H1 (cell line): ENCODE data around the gene TP63. TPM values are rescaled to one million over a fixed set of nuclear protein-coding genes. Genes with fewer than 3 reads are reported as not detected.
A peak's percentile ranks its signal among the peaks of the same experiment; 100 is the strongest.

Experiments
- CTCF ChIA-PET: fragments of 300-600 bp; sonication (Branson Sonifier 250); formaldehyde crosslinking; loops from one replicate; lab custom pipeline; 2021; ENCODE audit not compliant: partially characterized antibody; lab: Charles Lee
- POLR2A ChIA-PET: fragments of 300-600 bp; sonication (Branson Sonifier 250); formaldehyde crosslinking; loops from one replicate; lab custom pipeline; 2021; ENCODE audit warnings: inconsistent platforms; ENCODE audit not compliant: partially characterized antibody; lab: Charles Lee
- DNase-seq, 2 experiments: peaks; one replicate each; pipeline versions ENCODE4 v3.0.0 to v3.0.0-alpha.2; 2010 to 2022; ENCODE audit warnings: low spot score in 2 of 2, low read depth in 1 of 2, mixed read lengths in 1 of 2
- FAIRE-seq: peaks from 2 replicates; lab custom pipeline; 2011; peaks lifted over from hg19 to GRCh38; lab: Jason Lieb, UNC
- H2AFZ ChIP-seq: 2 replicates; pipeline ENCODE4 v1.8.1; 2012; ENCODE audit warnings: low read length, inconsistent platforms
- H2AK5ac ChIP-seq: 2 replicates; pipeline ENCODE4 v1.6.1; 2013; ENCODE audit warnings: low read depth, low read length
- H2BK120ac ChIP-seq: replicated peaks from 2 replicates; pipeline ENCODE3; 2013; ENCODE audit warnings: low read depth, low read length, inconsistent platforms
- H2BK12ac ChIP-seq: 2 replicates; pipeline ENCODE4 v1.6.1; 2013; ENCODE audit warnings: low read depth, low read length
- H2BK15ac ChIP-seq: 2 replicates; pipeline ENCODE4 v1.6.1; 2013; ENCODE audit warnings: low read length
- H2BK20ac ChIP-seq: 2 replicates; pipeline ENCODE4 v1.6.1; 2013; ENCODE audit warnings: low read length
- H2BK5ac ChIP-seq: 2 replicates; pipeline ENCODE4 v1.6.1; 2013; ENCODE audit warnings: low read depth, low read length
- H3K14ac ChIP-seq: 2 replicates; pipeline ENCODE4 v1.6.1; 2013; ENCODE audit warnings: inconsistent platforms; ENCODE audit not compliant: insufficient read length
- H3K18ac ChIP-seq: 2 replicates; pipeline ENCODE4 v1.6.1; 2013; ENCODE audit warnings: low read length; ENCODE audit errors: extremely low read depth
- H3K23ac ChIP-seq: 2 replicates; pipeline ENCODE4 v1.6.1; 2013; ENCODE audit warnings: inconsistent platforms; ENCODE audit not compliant: insufficient read length
- H3K23me2 ChIP-seq: 2 replicates; pipeline ENCODE4 v1.6.1; 2013; ENCODE audit warnings: low read depth, low read length
- H3K27ac ChIP-seq: 2 replicates; pipeline ENCODE4 v1.6.1; 2011; ENCODE audit warnings: low read depth, low read length, inconsistent platforms
- H3K27me3 ChIP-seq, 4 experiments: replicated peaks in 1 of 4; 1 replicate in 1 of 4; 2 replicates in 3 of 4; pipeline versions ENCODE4 v1.6.1 to v1.8.1; 2011 to 2013; ENCODE audit warnings: low read length in 3 of 4, mild to moderate bottlenecking in 3 of 4, inconsistent platforms in 2 of 4, mixed read lengths in 2 of 4, moderate library complexity in 1 of 4; ENCODE audit not compliant: control insufficient read depth in 3 of 4, insufficient read depth in 3 of 4; ENCODE audit errors: extremely low read depth in 1 of 4
- H3K36me3 ChIP-seq, 4 experiments: 2 replicates each; pipeline versions ENCODE4 v1.6.1 to v1.8.1; 2011 to 2013; ENCODE audit warnings: mild to moderate bottlenecking in 4 of 4, low read length in 3 of 4, moderate library complexity in 2 of 4, control low read depth in 1 of 4, inconsistent platforms in 1 of 4; ENCODE audit not compliant: insufficient read depth in 4 of 4, control insufficient read depth in 2 of 4
- H3K4ac ChIP-seq: replicated peaks from 2 replicates; pipeline ENCODE3; 2013; ENCODE audit warnings: low read length, low read depth, mixed read lengths, inconsistent platforms; ENCODE audit not compliant: insufficient read length
- H3K4me1 ChIP-seq, 4 experiments: replicated peaks in 1 of 4; 1 replicate in 1 of 4; 2 replicates in 3 of 4; pipeline versions ENCODE4 v1.6.1 to v1.8.1; 2011 to 2013; ENCODE audit warnings: low read length in 3 of 4, inconsistent platforms in 2 of 4, mixed read lengths in 1 of 4; ENCODE audit not compliant: insufficient read depth in 4 of 4, control insufficient read depth in 3 of 4
- H3K4me2 ChIP-seq, 2 experiments: 2 replicates each; pipeline versions ENCODE4 v1.6.1 to v1.8.1; 2011 to 2013; ENCODE audit warnings: low read depth in 2 of 2, low read length in 2 of 2, control low read depth in 1 of 2, inconsistent platforms in 1 of 2, mild to moderate bottlenecking in 1 of 2; ENCODE audit not compliant: insufficient read depth in 1 of 2
- H3K4me3 ChIP-seq, 4 experiments: fragments of 200-600, 300-600 bp in 1 of 4; sonication (generic), shearing (Covaris generic), sonication (Bioruptor Twin) in 1 of 4; 2 replicates each; pipeline versions ENCODE4 v1.5.1 to v1.8.1; 2011 to 2016; ENCODE audit warnings: low read length in 4 of 4, low read depth in 3 of 4, control low read depth in 2 of 4, inconsistent platforms in 2 of 4, mild to moderate bottlenecking in 2 of 4, mixed read lengths in 1 of 4, moderate library complexity in 1 of 4; ENCODE audit not compliant: insufficient read depth in 2 of 4; ENCODE audit errors: extremely low read depth in 1 of 4
- H3K56ac ChIP-seq: replicated peaks from 2 replicates; pipeline ENCODE3; 2013; ENCODE audit warnings: low read depth, mild to moderate bottlenecking, mixed read lengths, low read length, inconsistent platforms; ENCODE audit not compliant: insufficient read length
- H3K79me1 ChIP-seq: 2 replicates; pipeline ENCODE4 v1.6.1; 2013; ENCODE audit warnings: low read depth, low read length, control low read depth
- H3K79me2 ChIP-seq, 2 experiments: 2 replicates each; pipeline versions ENCODE4 v1.6.1 to v1.8.1; 2012 to 2013; ENCODE audit warnings: low read length in 2 of 2, mild to moderate bottlenecking in 2 of 2, inconsistent platforms in 1 of 2; ENCODE audit not compliant: insufficient read depth in 2 of 2, control insufficient read depth in 1 of 2
- H3K9ac ChIP-seq, 4 experiments: replicated peaks in 1 of 4; 1 replicate in 1 of 4; 2 replicates in 3 of 4; pipeline versions ENCODE4 v1.6.1 to v1.8.1; 2011 to 2013; ENCODE audit warnings: low read depth in 3 of 4, low read length in 3 of 4, control low read depth in 2 of 4, mild to moderate bottlenecking in 2 of 4, moderate library complexity in 2 of 4, inconsistent platforms in 1 of 4; ENCODE audit errors: extremely low read depth in 1 of 4
- H3K9me3 ChIP-seq, 2 experiments: 2 replicates each; pipeline versions ENCODE4 v1.6.1 to v1.8.1; 2012 to 2013; ENCODE audit warnings: mild to moderate bottlenecking in 2 of 2, moderate library complexity in 2 of 2, control low read depth in 1 of 2, inconsistent platforms in 1 of 2, low read depth in 1 of 2, low read length in 1 of 2, mixed read lengths in 1 of 2; ENCODE audit not compliant: insufficient read depth in 2 of 2
- H4K20me1 ChIP-seq, 2 experiments: replicated peaks in 1 of 2; 2 replicates each; pipeline versions ENCODE3 to v1.8.1; 2011 to 2013; ENCODE audit warnings: inconsistent platforms in 2 of 2, low read length in 2 of 2, mild to moderate bottlenecking in 1 of 2; ENCODE audit not compliant: insufficient read depth in 2 of 2, control insufficient read depth in 1 of 2
- H4K5ac ChIP-seq: 2 replicates; pipeline ENCODE4 v1.6.1; 2013; ENCODE audit warnings: low read length, low read depth, mixed read lengths, inconsistent platforms; ENCODE audit not compliant: insufficient read length
- H4K8ac ChIP-seq: 2 replicates; pipeline ENCODE4 v1.8.0; 2013; ENCODE audit warnings: mild to moderate bottlenecking, moderate library complexity, low read length, inconsistent platforms; ENCODE audit not compliant: insufficient read depth; ENCODE audit errors: extremely low read depth
- H4K91ac ChIP-seq: replicated peaks from 2 replicates; pipeline ENCODE3; 2013; ENCODE audit warnings: low read length, mixed read lengths, inconsistent platforms; ENCODE audit not compliant: insufficient read length
- CBX8 ChIP-seq: fragments of 300-800, 300-1000 bp; sonication (generic); IDR thresholded peaks from 2 replicates; pipeline ENCODE4 v1.7.1; 2016; ENCODE audit warnings: low read depth, low read length, borderline replicate concordance
- CTCF ChIP-seq, 3 experiments: IDR thresholded peaks; 1 replicate in 2 of 3; 2 replicates in 1 of 3; pipeline versions ENCODE4 v1.5.1 to v1.6.1; 2011; ENCODE audit warnings: low read length in 3 of 3, mild to moderate bottlenecking in 3 of 3, inconsistent platforms in 2 of 3, low read depth in 1 of 3, moderate library complexity in 1 of 3; ENCODE audit not compliant: insufficient read depth in 1 of 3; ENCODE audit errors: control extremely low read depth in 1 of 3
- PHF8 ChIP-seq: fragments of 200-600 bp; sonication (generic); conservative IDR thresholded peaks from 2 replicates; pipeline ENCODE4 v1.7.1; 2012; ENCODE audit warnings: low read depth, mild to moderate bottlenecking, inconsistent platforms, low read length, moderate library complexity
- RAD21 ChIP-seq, 2 experiments: IDR thresholded peaks in 1 of 2; conservative IDR thresholded peaks in 1 of 2; 2 replicates each; pipeline ENCODE4 v1.6.1; 2011; ENCODE audit warnings: low read depth in 2 of 2, low read length in 2 of 2, improper control_type of control experiment in 1 of 2, inconsistent platforms in 1 of 2, mild to moderate bottlenecking in 1 of 2, moderate library complexity in 1 of 2
- SRF ChIP-seq: IDR thresholded peaks from 2 replicates; pipeline ENCODE4 v1.6.1; 2011; ENCODE audit warnings: mild to moderate bottlenecking, low read depth, low read length, moderate library complexity
- YY1 ChIP-seq: IDR thresholded peaks from 2 replicates; pipeline ENCODE4 v1.6.1; 2011; ENCODE audit warnings: low read depth, mild to moderate bottlenecking, low read length
- WGBS, 2 experiments: shearing (Covaris generic) in 1 of 2; methylation state at CpG; one replicate each; pipeline versions ENCODE4 v1.1.6 to v1.1.7; 2013 to 2015; ENCODE audit warnings: low lambda C conversion rate in 2 of 2, mixed read lengths in 2 of 2, inconsistent platforms in 1 of 2, low coverage in 1 of 2, missing lambda C conversion rate in 1 of 2; ENCODE audit not compliant: insufficient replicate concordance in 2 of 2, insufficient coverage in 1 of 2, insufficient read length in 1 of 2; ENCODE audit errors: extremely low coverage in 1 of 2, missing lambda C conversion rate in 1 of 2; 5-methylcytosine and 5-hydroxymethylcytosine counted together
- polyA plus RNA-seq, 7 experiments: library from polyadenylated mRNA; depleted of rRNA in 3 of 7; stranded (reverse) in 5 of 7; unstranded in 2 of 7; fragments of >200 nt in 5 of 7; fragments of 200-250 nt in 2 of 7; gene quantifications; 1 replicate in 5 of 7; 2 replicates in 1 of 7; 4 replicates in 1 of 7; pipeline versions ENCODE4 v1.2.1 to v1.2.3, GENCODE V29; 2011 to 2013; ENCODE audit warnings: missing spikeins in 2 of 7, mixed read lengths in 2 of 7
- total RNA-seq: library from RNA; stranded (reverse); fragmentation: NEBNext Ultra II Directional; extraction: Animal tissue kit (Norgen Biotek cat#: 25700); gene quantifications from 2 replicates; pipeline ENCODE4 v1.2.1, GENCODE V29; 2021

TP63 gene
- total and polyA plus RNA-seq, 2 of the 8 experiments (the other 6 are each of a cell fraction or from before 2014, with no cell fraction given), result not detected

- Histone ChIP-seq H3K9ac (no peak overlapping the region), H3K18ac (no peak overlapping the region), H2BK20ac (no peak overlapping the region), H4K8ac (no peak overlapping the region; the same call in 1 of the 2 replicates), H3K14ac (no peak overlapping the region), H4K91ac (no peak overlapping the region), H3K27ac (no peak overlapping the region), H3K4ac (no peak overlapping the region), H3K27me3 (no peaks in the 10 kb centered on the region), H2BK15ac (no peak overlapping the region), H2AFZ (no peak overlapping the region), H3K79me2 (no peaks in the 10 kb centered on the region), H3K4me3 (no peak overlapping the region), H2AK5ac (no peak overlapping the region), H3K79me1 (no peaks in the 10 kb centered on the region), H3K23me2 (no peaks in the 10 kb centered on the region), H4K5ac (no peak overlapping the region), H2BK12ac (no peak overlapping the region), H4K20me1 (no peaks in the 10 kb centered on the region), H3K23ac (no peak overlapping the region), H2BK120ac (no peak overlapping the region), H3K4me2 (no peak overlapping the region), H3K56ac (no peak overlapping the region), H3K9me3 (no peaks in the 10 kb centered on the region), H3K4me1 (no peaks in the 10 kb centered on the region), H3K36me3 (no peaks in the 10 kb centered on the region), H2BK5ac (no peak overlapping the region; the same call in 1 of the 2 replicates)
- DNase-seq (no peak), FAIRE-seq (no peak)
- ChIA-PET CTCF (interaction anchor here (0.7 to 1.4 kb wide), 6 partner anchors 10 to 401 kb away, joined by 3 to 5 read pairs (median 3); no protein-coding TSS in a partner anchor), POLR2A (no interaction called here)
- 91% methylated on average over 5 of the region's 5 CpGs; no CpG with 5 or more reads in 1 of the 2 experiments for WGBS, 2 experiments
- TF ChIP-seq CTCF (IDR thresholded peaks at IDR 0.05; ENCODE audit: control extremely low read depth in 1 of 3, insufficient read depth in 1 of 3, low read depth in 1 of 3, low read length in 3 of 3) (peak; percentile 15 to 44 (median 29); a peak in 2 of 4 replicates), SRF (no peak), CBX8 (no peak), RAD21 (IDR thresholded peaks at IDR 0.05 in 1 of 2, conservative IDR thresholded peaks at IDR 0.05 in 1 of 2; ENCODE audit: low read depth in 2 of 2, low read length in 2 of 2) (peak; percentile 6 to 29; a peak in 2 of 4 replicates), YY1 (no peak), PHF8 (no peak)
Observed at GRCh38 chr3:189744235-189744634, 113.0 kb downstream of the TP63 start.
